Measurements from ENCODE around the gene OR52E4. TPM values are rescaled to one million over a fixed set of nuclear protein-coding genes. Genes with fewer than 3 reads are reported as not detected.

The OR52E4 gene
- polyA plus RNA-seq, 3 donors, result not detected

DNA sequence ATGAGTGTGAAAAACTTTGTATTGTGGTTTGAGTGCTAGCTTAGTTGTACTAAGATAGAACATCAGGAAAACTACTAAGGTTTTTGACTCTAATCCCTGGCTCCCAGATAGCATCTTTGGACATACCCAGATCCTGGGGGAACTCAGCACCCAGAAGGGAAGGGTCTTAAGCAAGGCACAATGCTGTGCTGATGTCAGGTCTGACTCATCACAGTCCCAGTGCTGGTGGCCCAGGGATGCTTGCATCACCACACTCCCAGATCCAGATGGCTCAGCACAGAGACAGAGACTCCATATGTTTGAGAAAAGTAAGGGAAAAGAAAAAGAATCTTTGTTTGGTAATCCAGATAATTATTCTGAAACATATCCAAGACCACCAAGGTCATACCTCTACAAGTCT lies 43.4 kb downstream of the OR52E4 start:
- Mint-ChIP-seq H3K4me1 (no peaks in the 10 kb centered on the region), H3K27ac (no peak overlapping the region), H3K4me3 (no peak overlapping the region), H3K27me3 (ENCODE audit: low read depth in 3 of 3) (peaks cover 0 to 4% (median 4%) of the 10 kb centered on the region in 3 donors), H3K9me3 (peaks cover 6 to 23% (median 15%) of the 10 kb centered on the region in 7 donors), H3K36me3 (no peaks in the 10 kb centered on the region)
- H3K27ac ChIP-seq (ENCODE audit: low read depth in 1 of 2, low read length in 2 of 2), result no peak overlapping the region
- no peak overlapping the region for H2AFZ ChIP-seq (ENCODE audit: insufficient read depth, low read depth, low read length, poor library complexity, severe bottlenecking)
- no peak overlapping the region for H3K4me2 ChIP-seq (replicated peaks; ENCODE audit: extremely low read depth, low read length, poor library complexity, severe bottlenecking)
- no peaks in the 10 kb centered on the region for H3K79me2 ChIP-seq (ENCODE audit: insufficient read depth, low read length)
- H3K36me3 ChIP-seq (replicated peaks in 1 of 2; ENCODE audit: control insufficient read depth in 1 of 2, insufficient read depth in 2 of 2, low read length in 2 of 2), result no peaks in the 10 kb centered on the region
- no peak for DNase-seq
- TF ChIP-seq, protein P1, sequence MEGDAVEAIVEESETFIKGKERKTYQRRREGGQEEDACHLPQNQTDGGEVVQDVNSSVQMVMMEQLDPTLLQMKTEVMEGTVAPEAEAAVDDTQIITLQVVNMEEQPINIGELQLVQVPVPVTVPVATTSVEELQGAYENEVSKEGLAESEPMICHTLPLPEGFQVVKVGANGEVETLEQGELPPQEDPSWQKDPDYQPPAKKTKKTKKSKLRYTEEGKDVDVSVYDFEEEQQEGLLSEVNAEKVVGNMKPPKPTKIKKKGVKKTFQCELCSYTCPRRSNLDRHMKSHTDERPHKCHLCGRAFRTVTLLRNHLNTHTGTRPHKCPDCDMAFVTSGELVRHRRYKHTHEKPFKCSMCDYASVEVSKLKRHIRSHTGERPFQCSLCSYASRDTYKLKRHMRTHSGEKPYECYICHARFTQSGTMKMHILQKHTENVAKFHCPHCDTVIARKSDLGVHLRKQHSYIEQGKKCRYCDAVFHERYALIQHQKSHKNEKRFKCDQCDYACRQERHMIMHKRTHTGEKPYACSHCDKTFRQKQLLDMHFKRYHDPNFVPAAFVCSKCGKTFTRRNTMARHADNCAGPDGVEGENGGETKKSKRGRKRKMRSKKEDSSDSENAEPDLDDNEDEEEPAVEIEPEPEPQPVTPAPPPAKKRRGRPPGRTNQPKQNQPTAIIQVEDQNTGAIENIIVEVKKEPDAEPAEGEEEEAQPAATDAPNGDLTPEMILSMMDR (IDR thresholded peaks at IDR 0.05), result no peak
- no peaks in the 10 kb centered on the region for H3K4me1 ChIP-seq (ENCODE audit: control insufficient read depth in 1 of 2, insufficient read depth in 2 of 2, low read length in 2 of 2)
- intact Hi-C loops (cut with micrococcal nuclease), result no loop called here
- no peak overlapping the region for H3K9ac ChIP-seq (ENCODE audit: insufficient read depth, low read length, poor library complexity, severe bottlenecking)
- H3K9me3 ChIP-seq (replicated peaks in 1 of 2; ENCODE audit: control insufficient read depth in 1 of 2, insufficient read depth in 1 of 2, low read length in 2 of 2), result peaks cover 6 to 15% of the 10 kb centered on the region in 2 donors
- H3K4me3 ChIP-seq (replicated peaks in 1 of 3; ENCODE audit: low read depth in 2 of 3, low read length in 3 of 3), result no peak overlapping the region
- no peaks in the 10 kb centered on the region for H4K20me1 ChIP-seq (ENCODE audit: insufficient read depth, low read length)
- no peaks in the 10 kb centered on the region for H3K27me3 ChIP-seq (ENCODE audit: control insufficient read depth in 2 of 2, insufficient read depth in 2 of 2, low read length in 2 of 2)

DNA sequence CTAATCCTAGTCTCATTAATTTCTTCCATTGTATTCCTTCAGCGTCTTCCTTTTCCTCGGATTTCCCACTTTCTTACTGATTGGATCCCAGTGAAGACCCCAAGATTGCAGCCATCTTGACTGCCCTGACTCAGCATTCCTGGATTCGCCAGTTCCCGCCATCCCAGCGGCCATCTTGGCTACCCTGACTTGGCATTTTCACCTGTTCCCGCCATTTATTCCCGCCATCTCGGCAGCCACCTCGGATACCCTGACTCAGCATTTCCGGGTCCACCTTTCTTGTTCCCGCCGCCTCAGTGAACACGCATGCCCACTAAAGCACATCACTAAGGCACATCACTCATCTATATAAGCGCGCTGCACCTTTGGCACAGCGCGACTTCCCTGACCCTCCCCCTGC lies 47.8 kb downstream of the OR52E4 start:
- H3K36me3 Mint-ChIP-seq, result no peaks in the 10 kb centered on the region
- H3K4me1 ChIP-seq (ENCODE audit: control insufficient read depth in 1 of 2, insufficient read depth in 2 of 2, low read length in 2 of 2), result no peaks in the 10 kb centered on the region
- H3K4me3 Mint-ChIP-seq, result no peak overlapping the region
- intact Hi-C loops (cut with micrococcal nuclease), result no loop called here
- 97% methylated on average over 17 of the region's 17 CpGs for WGBS (ENCODE audit: insufficient coverage)
- H3K9ac ChIP-seq (ENCODE audit: insufficient read depth, low read length, poor library complexity, severe bottlenecking), result no peak overlapping the region
- H3K27ac Mint-ChIP-seq, result peak overlapping the region in 1 of 7 donors; percentile 54
- H3K79me2 ChIP-seq (ENCODE audit: insufficient read depth, low read length), result no peaks in the 10 kb centered on the region
- no peak overlapping the region for H3K4me2 ChIP-seq (replicated peaks; ENCODE audit: extremely low read depth, low read length, poor library complexity, severe bottlenecking)
- H3K27me3 Mint-ChIP-seq (ENCODE audit: low read depth in 3 of 3), result peaks cover 0 to 2% (median 0%) of the 10 kb centered on the region in 3 donors
- no peaks in the 10 kb centered on the region for H3K4me1 Mint-ChIP-seq
- H3K27ac ChIP-seq (ENCODE audit: low read depth in 1 of 2, low read length in 2 of 2), result no peak overlapping the region
- TF ChIP-seq, protein P1 (IDR thresholded peaks at IDR 0.05), result no peak
- peaks cover 36 to 52% (median 42%) of the 10 kb centered on the region in 7 donors for H3K9me3 Mint-ChIP-seq
- no peaks in the 10 kb centered on the region for H3K27me3 ChIP-seq (ENCODE audit: control insufficient read depth in 2 of 2, insufficient read depth in 2 of 2, low read length in 2 of 2)
- no peak overlapping the region for H3K4me3 ChIP-seq (replicated peaks in 1 of 3; ENCODE audit: low read depth in 2 of 3, low read length in 3 of 3)
- no peak overlapping the region for H2AFZ ChIP-seq (ENCODE audit: insufficient read depth, low read depth, low read length, poor library complexity, severe bottlenecking)
- no peak for DNase-seq
- peaks cover 28 to 57% of the 10 kb centered on the region in 2 donors for H3K9me3 ChIP-seq (replicated peaks in 1 of 2; ENCODE audit: control insufficient read depth in 1 of 2, insufficient read depth in 1 of 2, low read length in 2 of 2)
- no peaks in the 10 kb centered on the region for H3K36me3 ChIP-seq (replicated peaks in 1 of 2; ENCODE audit: control insufficient read depth in 1 of 2, insufficient read depth in 2 of 2, low read length in 2 of 2)
- no peaks in the 10 kb centered on the region for H4K20me1 ChIP-seq (ENCODE audit: insufficient read depth, low read length)
